H9 (cell line): Measurements from ENCODE around the gene NPBWR2. TPM values are rescaled to one million over a fixed set of nuclear protein-coding genes. Genes with fewer than 3 reads are reported as not detected.

Experiments used
- DNase-seq: peaks from one replicate; pipeline ENCODE4 v3.0.0-alpha.2; 2017
- H2AFZ ChIP-seq: one replicate; pipeline ENCODE4 v1.6.1; 2013; ENCODE audit warnings: mild to moderate bottlenecking, low read length, control low read depth, moderate library complexity
- H2AK5ac ChIP-seq: 2 replicates; pipeline ENCODE4 v1.6.1; 2013; ENCODE audit warnings: low read length, control low read depth, mixed read lengths; ENCODE audit not compliant: insufficient read length
- H2BK120ac ChIP-seq: one replicate; pipeline ENCODE4 v1.6.1; 2013; ENCODE audit warnings: low read depth, mild to moderate bottlenecking, low read length, control low read depth, inconsistent platforms; ENCODE audit not compliant: poor library complexity, severe bottlenecking
- H2BK12ac ChIP-seq: 2 replicates; pipeline ENCODE4 v1.6.1; 2013; ENCODE audit warnings: low read length, control low read depth, mixed read lengths, low read depth; ENCODE audit not compliant: insufficient read length
- H2BK15ac ChIP-seq: 2 replicates; pipeline ENCODE4 v1.6.1; 2013; ENCODE audit warnings: low read depth, low read length, control low read depth
- H2BK20ac ChIP-seq: one replicate; pipeline ENCODE4 v1.6.1; 2013; ENCODE audit warnings: low read depth, mild to moderate bottlenecking, low read length, control low read depth, inconsistent platforms; ENCODE audit not compliant: poor library complexity, severe bottlenecking
- H2BK5ac ChIP-seq: 2 replicates; pipeline ENCODE4 v1.6.1; 2013; ENCODE audit warnings: low read length, control low read depth, mixed read lengths; ENCODE audit not compliant: insufficient read length
- H3K14ac ChIP-seq: 2 replicates; pipeline ENCODE4 v1.6.1; 2013; ENCODE audit warnings: low read length, control low read depth; ENCODE audit not compliant: insufficient read depth
- H3K18ac ChIP-seq: 2 replicates; pipeline ENCODE4 v1.6.1; 2013; ENCODE audit warnings: low read depth, mild to moderate bottlenecking, mixed read lengths, low read length, control low read depth; ENCODE audit not compliant: insufficient read length
- H3K23ac ChIP-seq: 2 replicates; pipeline ENCODE4 v1.6.1; 2013; ENCODE audit warnings: low read length, control low read depth, mixed read lengths, low read depth; ENCODE audit not compliant: insufficient read length
- H3K23me2 ChIP-seq: 2 replicates; pipeline ENCODE4 v1.6.1; 2013; ENCODE audit warnings: low read depth, mild to moderate bottlenecking, mixed read lengths, low read length, control low read depth; ENCODE audit not compliant: insufficient read length, poor library complexity, severe bottlenecking
- H3K27ac ChIP-seq: 2 replicates; pipeline ENCODE4 v1.5.1; 2013; ENCODE audit warnings: low read length, control low read depth, mixed read lengths, low read depth; ENCODE audit not compliant: insufficient read length
- H3K27me3 ChIP-seq: 2 replicates; pipeline ENCODE4 v1.6.1; 2013; ENCODE audit warnings: low read length, control low read depth, inconsistent platforms; ENCODE audit not compliant: insufficient read depth
- H3K4ac ChIP-seq: 2 replicates; pipeline ENCODE4 v1.6.1; 2013; ENCODE audit warnings: low read depth, mild to moderate bottlenecking, control low read depth, inconsistent platforms, low read length, moderate library complexity
- H3K4me1 ChIP-seq: 2 replicates; pipeline ENCODE4 v1.6.1; 2013; ENCODE audit warnings: low read length, control low read depth, inconsistent platforms; ENCODE audit not compliant: insufficient read depth
- H3K4me2 ChIP-seq: 2 replicates; pipeline ENCODE4 v1.6.1; 2013; ENCODE audit warnings: low read length, control low read depth, mixed read lengths; ENCODE audit not compliant: insufficient read length, insufficient read depth
- H3K56ac ChIP-seq: 2 replicates; pipeline ENCODE4 v1.6.1; 2013; ENCODE audit warnings: low read depth, mild to moderate bottlenecking, mixed read lengths, low read length, control low read depth; ENCODE audit not compliant: insufficient read length
- H3K79me1 ChIP-seq: 2 replicates; pipeline ENCODE4 v1.6.1; 2013; ENCODE audit warnings: low read depth, mild to moderate bottlenecking, moderate library complexity, low read length, control low read depth, inconsistent platforms; ENCODE audit not compliant: insufficient read depth, poor library complexity, severe bottlenecking
- H3K79me2 ChIP-seq: 2 replicates; pipeline ENCODE4 v1.6.1; 2013; ENCODE audit warnings: low read length, control low read depth, inconsistent platforms; ENCODE audit not compliant: insufficient read depth
- H3K9ac ChIP-seq: 2 replicates; pipeline ENCODE4 v1.6.1; 2013; ENCODE audit warnings: low read length, control low read depth, mixed read lengths; ENCODE audit not compliant: insufficient read length; ENCODE audit errors: extremely low read depth
- H3K9me3 ChIP-seq: one replicate; pipeline ENCODE4 v1.6.1; 2013; ENCODE audit warnings: low read depth, low read length, inconsistent platforms; ENCODE audit not compliant: control insufficient read depth
- H3T11ph ChIP-seq: one replicate; pipeline ENCODE4 v1.6.1; 2013; ENCODE audit warnings: mild to moderate bottlenecking, low read length, control low read depth, inconsistent platforms
- H4K20me1 ChIP-seq: one replicate; pipeline ENCODE4 v1.6.1; 2013; ENCODE audit not compliant: control insufficient read depth, insufficient read length, insufficient read depth
- H4K5ac ChIP-seq: 2 replicates; pipeline ENCODE4 v1.6.1; 2013; ENCODE audit warnings: low read depth, mild to moderate bottlenecking, mixed read lengths, low read length, control low read depth; ENCODE audit not compliant: insufficient read length
- H4K8ac ChIP-seq: replicated peaks from 2 replicates; pipeline ENCODE4 v1.6.1; 2013; ENCODE audit warnings: low read length, control low read depth, mixed read lengths, low read depth; ENCODE audit not compliant: insufficient read length
- H4K91ac ChIP-seq: 2 replicates; pipeline ENCODE4 v1.6.1; 2013; ENCODE audit warnings: low read depth, mild to moderate bottlenecking, moderate library complexity, mixed read lengths, low read length, control low read depth; ENCODE audit not compliant: insufficient read length
- H3K27ac Mint-ChIP-seq, 3 experiments: 2 replicates in 2 of 3; 3 replicates in 1 of 3; pipeline ENCODE4 v1.8.0; 2020 to 2021; ENCODE audit warnings: mixed read lengths in 3 of 3, mild to moderate bottlenecking in 1 of 3, moderate library complexity in 1 of 3
- H3K27me3 Mint-ChIP-seq: 2 replicates; pipeline ENCODE4 v1.8.0; 2021; ENCODE audit warnings: low read depth, mild to moderate bottlenecking, moderate library complexity, mixed read lengths
- H3K36me3 Mint-ChIP-seq, 3 experiments: 2 replicates in 2 of 3; 3 replicates in 1 of 3; pipeline ENCODE4 v1.8.0; 2020 to 2021; ENCODE audit warnings: low read depth in 3 of 3, mixed read lengths in 3 of 3; ENCODE audit not compliant: insufficient read depth in 1 of 3
- H3K4me1 Mint-ChIP-seq, 2 experiments: 2 replicates each; pipeline ENCODE4 v1.8.0; 2020; ENCODE audit warnings: mixed read lengths in 2 of 2
- H3K4me3 Mint-ChIP-seq, 2 experiments: 2 replicates in 1 of 2; 3 replicates in 1 of 2; pipeline ENCODE4 v1.8.0; 2020 to 2021; ENCODE audit warnings: mild to moderate bottlenecking in 2 of 2, mixed read lengths in 2 of 2, moderate library complexity in 1 of 2
- H3K9me3 Mint-ChIP-seq, 2 experiments: 2 replicates in 1 of 2; 3 replicates in 1 of 2; pipeline ENCODE4 v1.8.0; 2020; ENCODE audit warnings: mild to moderate bottlenecking in 2 of 2, mixed read lengths in 2 of 2, moderate library complexity in 1 of 2
- CTCF ChIP-seq: fragments of 200-600 bp; sonication (generic); conservative IDR thresholded peaks from 3 replicates; pipeline ENCODE4 v1.8.0; 2021; ENCODE audit warnings: antibody characterized with exemption, mild to moderate bottlenecking
- WGBS: extraction: QIAGEN DNeasy Blood & Tissue Kit; methylation state at CpG from one replicate; pipeline ENCODE4 v1.1.7; 2013; ENCODE audit warnings: missing lambda C conversion rate, low lambda C conversion rate, mixed read lengths; ENCODE audit not compliant: insufficient read length; ENCODE audit errors: extremely low coverage; 5-methylcytosine and 5-hydroxymethylcytosine counted together
- total RNA-seq: library from RNA; stranded (reverse); gene quantifications from 2 replicates; pipeline ENCODE4 v1.2.1, GENCODE V29; 2021

The NPBWR2 gene
- total RNA-seq, 1 experiment from 2014 or later = not detected

GRCh38 chr20:64144144-64144912 is 37.0 kb upstream of the NPBWR2 start:
- TF ChIP-seq CTCF = no peak
- peaks cover 21 to 23% of the 10 kb centered on the region in 2 experiments for H3K9me3 Mint-ChIP-seq
- DNase-seq = no peak
- H3K23me2 ChIP-seq = no peaks in the 10 kb centered on the region
- H3K23ac ChIP-seq = no peak overlapping the region
- H2AFZ ChIP-seq = no peak overlapping the region
- no peak overlapping the region for H3T11ph ChIP-seq
- H4K5ac ChIP-seq = no peak overlapping the region
- peaks cover 12 to 18% (median 12%) of the 10 kb centered on the region in 3 experiments for H3K36me3 Mint-ChIP-seq
- no peak overlapping the region for H2BK15ac ChIP-seq
- H4K20me1 ChIP-seq = no peaks in the 10 kb centered on the region
- peaks cover 20 to 36% of the 10 kb centered on the region in 2 experiments for H3K4me1 Mint-ChIP-seq
- no CpG with 5 or more reads among the region's 8 CpGs for WGBS
- H2BK12ac ChIP-seq = no peak overlapping the region
- H3K27ac ChIP-seq = no peak overlapping the region
- no peak overlapping the region for H2AK5ac ChIP-seq
- H3K18ac ChIP-seq = no peak overlapping the region
- no peak overlapping the region for H3K9ac ChIP-seq
- no peak overlapping the region for H3K14ac ChIP-seq
- H3K79me1 ChIP-seq = no peaks in the 10 kb centered on the region
- H2BK20ac ChIP-seq = no peak overlapping the region
- no peak overlapping the region for H4K8ac ChIP-seq
- no peak overlapping the region for H3K4ac ChIP-seq
- no peak overlapping the region for H2BK5ac ChIP-seq
- no peaks in the 10 kb centered on the region for H3K4me1 ChIP-seq
- H3K79me2 ChIP-seq = no peaks in the 10 kb centered on the region
- H3K27me3 ChIP-seq = no peaks in the 10 kb centered on the region
- no peak overlapping the region for H4K91ac ChIP-seq
- H3K27me3 Mint-ChIP-seq = peaks cover 8% of the 10 kb centered on the region
- no peak overlapping the region for H3K4me3 Mint-ChIP-seq
- no peak overlapping the region for H3K56ac ChIP-seq
- H3K4me2 ChIP-seq = no peak overlapping the region
- H2BK120ac ChIP-seq = no peak overlapping the region
- peaks cover 9% of the 10 kb centered on the region for H3K9me3 ChIP-seq
- no peak overlapping the region for H3K27ac Mint-ChIP-seq
